ENCODE measurements around the gene BTNL2. TPM values are rescaled to one million over a fixed set of nuclear protein-coding genes. Genes with fewer than 3 reads are reported as not detected.
"Not testable (repeated sequence)": the region's sequence is repeated elsewhere in the genome, so short reads cannot be mapped to it uniquely, and the experiment has no call there.

BTNL2 gene
- total RNA-seq, 1 donor from 2014 or later, result not detected

DNA sequence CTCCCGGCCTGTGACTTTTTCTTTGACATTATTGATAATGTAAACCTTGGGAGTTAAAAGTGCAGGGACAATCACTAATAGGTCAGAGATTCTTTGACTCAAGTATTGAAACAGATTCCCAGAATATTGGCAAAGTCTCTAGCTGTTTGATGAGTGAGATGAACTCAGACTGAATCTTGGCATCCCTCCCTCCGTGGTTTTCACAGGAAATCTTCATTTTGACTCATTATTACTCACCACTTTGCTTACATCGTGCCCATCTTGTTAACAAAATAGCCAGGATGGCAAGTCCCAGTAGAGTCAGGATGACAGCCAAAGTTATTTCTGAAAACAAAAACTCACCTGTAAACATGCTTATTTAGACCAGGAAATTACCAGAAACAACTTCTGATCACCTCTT lies 37.3 kb downstream of the BTNL2 start:
- H3K4me3 Mint-ChIP-seq (ENCODE audit: unreplicated experiment), result no peak overlapping the region
- H3K4me1 ChIP-seq (ENCODE audit: insufficient read depth, low read length), result peaks cover 17% of the 10 kb centered on the region
- H3K36me3 Mint-ChIP-seq (ENCODE audit: low read depth, unreplicated experiment), result peaks cover 2% of the 10 kb centered on the region
- H3K4me2 ChIP-seq (ENCODE audit: low read length), result peak overlapping the region; percentile 29
- H2AFZ ChIP-seq (ENCODE audit: low read depth, low read length), result no peak overlapping the region
- peaks cover 13% of the 10 kb centered on the region for H3K4me1 Mint-ChIP-seq (ENCODE audit: low read depth, unreplicated experiment)
- peaks cover 8% of the 10 kb centered on the region for H3K9me3 Mint-ChIP-seq (ENCODE audit: unreplicated experiment)
- no peak overlapping the region for H3K4me3 ChIP-seq (ENCODE audit: insufficient read depth, low read depth, low read length)
- no peaks in the 10 kb centered on the region for H3K79me2 ChIP-seq (ENCODE audit: insufficient read depth, low read length)
- H3K27me3 Mint-ChIP-seq (ENCODE audit: low read depth, unreplicated experiment), result peaks cover 7% of the 10 kb centered on the region
- no peak for TF ChIP-seq EZH2 (IDR thresholded peaks at IDR 0.05; ENCODE audit: insufficient read depth, low read length)
- TF ChIP-seq, protein P1, sequence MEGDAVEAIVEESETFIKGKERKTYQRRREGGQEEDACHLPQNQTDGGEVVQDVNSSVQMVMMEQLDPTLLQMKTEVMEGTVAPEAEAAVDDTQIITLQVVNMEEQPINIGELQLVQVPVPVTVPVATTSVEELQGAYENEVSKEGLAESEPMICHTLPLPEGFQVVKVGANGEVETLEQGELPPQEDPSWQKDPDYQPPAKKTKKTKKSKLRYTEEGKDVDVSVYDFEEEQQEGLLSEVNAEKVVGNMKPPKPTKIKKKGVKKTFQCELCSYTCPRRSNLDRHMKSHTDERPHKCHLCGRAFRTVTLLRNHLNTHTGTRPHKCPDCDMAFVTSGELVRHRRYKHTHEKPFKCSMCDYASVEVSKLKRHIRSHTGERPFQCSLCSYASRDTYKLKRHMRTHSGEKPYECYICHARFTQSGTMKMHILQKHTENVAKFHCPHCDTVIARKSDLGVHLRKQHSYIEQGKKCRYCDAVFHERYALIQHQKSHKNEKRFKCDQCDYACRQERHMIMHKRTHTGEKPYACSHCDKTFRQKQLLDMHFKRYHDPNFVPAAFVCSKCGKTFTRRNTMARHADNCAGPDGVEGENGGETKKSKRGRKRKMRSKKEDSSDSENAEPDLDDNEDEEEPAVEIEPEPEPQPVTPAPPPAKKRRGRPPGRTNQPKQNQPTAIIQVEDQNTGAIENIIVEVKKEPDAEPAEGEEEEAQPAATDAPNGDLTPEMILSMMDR (IDR thresholded peaks at IDR 0.05; ENCODE audit: insufficient read depth, low read depth, low read length), result no peak
- H3K9ac ChIP-seq (ENCODE audit: low read length), result no peak overlapping the region
- H3K27me3 ChIP-seq (ENCODE audit: insufficient read depth, low read length), result peaks cover 2% of the 10 kb centered on the region
- FAIRE-seq (peak; percentile 90), DNase-seq (ENCODE audit: low read depth) (peak; percentile 76)
- H3K27ac ChIP-seq (ENCODE audit: low read depth, low read length), result peak overlapping the region; percentile 2
- no peak overlapping the region for H3K27ac Mint-ChIP-seq (ENCODE audit: unreplicated experiment)
- H4K20me1 ChIP-seq (ENCODE audit: insufficient read depth, low read length), result no peaks in the 10 kb centered on the region
- H3K36me3 ChIP-seq (ENCODE audit: insufficient read depth, low read length), result no peaks in the 10 kb centered on the region
- H3K9me3 ChIP-seq (ENCODE audit: insufficient read depth, low read depth, low read length), result no peaks in the 10 kb centered on the region

DNA sequence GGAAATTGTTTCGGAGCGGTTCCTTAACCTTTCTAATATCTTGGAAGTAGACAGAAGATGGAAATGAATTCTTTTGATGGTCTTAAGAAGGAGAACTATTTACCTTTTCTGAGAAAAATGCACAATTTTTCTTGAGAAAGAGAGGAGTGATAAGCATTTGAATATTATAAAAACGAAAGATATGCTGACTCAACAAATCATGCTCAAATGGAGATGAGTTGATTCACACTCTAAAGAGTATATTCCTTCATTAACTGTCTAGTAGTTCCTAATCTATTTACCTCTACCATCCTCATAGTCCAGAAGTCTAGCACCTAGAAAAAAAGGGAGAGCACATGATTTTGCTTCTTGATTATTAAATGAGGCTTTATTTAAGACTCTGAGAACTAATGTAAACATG lies 39.3 kb downstream of the BTNL2 start:
- H3K27ac Mint-ChIP-seq (ENCODE audit: unreplicated experiment), result no peak overlapping the region
- TF ChIP-seq, protein P1 (IDR thresholded peaks at IDR 0.05; ENCODE audit: insufficient read depth, low read depth, low read length), result no peak
- TF ChIP-seq EZH2 (IDR thresholded peaks at IDR 0.05; ENCODE audit: insufficient read depth, low read length), result no peak
- Histone ChIP-seq H3K4me2 (ENCODE audit: low read length) (no peak overlapping the region), H4K20me1 (ENCODE audit: insufficient read depth, low read length) (no peaks in the 10 kb centered on the region), H3K36me3 (ENCODE audit: insufficient read depth, low read length) (no peaks in the 10 kb centered on the region), H3K9ac (ENCODE audit: low read length) (no peak overlapping the region), H3K79me2 (ENCODE audit: insufficient read depth, low read length) (no peaks in the 10 kb centered on the region), H3K27me3 (ENCODE audit: insufficient read depth, low read length) (peaks cover 2% of the 10 kb centered on the region), H3K4me3 (ENCODE audit: insufficient read depth, low read depth, low read length) (no peak overlapping the region), H3K4me1 (ENCODE audit: insufficient read depth, low read length) (peaks cover 17% of the 10 kb centered on the region), H2AFZ (ENCODE audit: low read depth, low read length) (no peak overlapping the region), H3K9me3 (ENCODE audit: insufficient read depth, low read depth, low read length) (no peaks in the 10 kb centered on the region), H3K27ac (ENCODE audit: low read depth, low read length) (no peak overlapping the region)
- no peak overlapping the region for H3K4me3 Mint-ChIP-seq (ENCODE audit: unreplicated experiment)
- H3K27me3 Mint-ChIP-seq (ENCODE audit: low read depth, unreplicated experiment), result peaks cover 8% of the 10 kb centered on the region
- H3K9me3 Mint-ChIP-seq (ENCODE audit: unreplicated experiment), result peaks cover 8% of the 10 kb centered on the region
- peaks cover 13% of the 10 kb centered on the region for H3K4me1 Mint-ChIP-seq (ENCODE audit: low read depth, unreplicated experiment)
- DNase-seq (ENCODE audit: low read depth) (no peak), FAIRE-seq (no peak)
- peaks cover 2% of the 10 kb centered on the region for H3K36me3 Mint-ChIP-seq (ENCODE audit: low read depth, unreplicated experiment)

GRCh38 chr6:32359225-32359624 lies 47.8 kb downstream of the BTNL2 start:
- H3K27ac ChIP-seq (ENCODE audit: low read depth, low read length); H3K4me3 ChIP-seq (ENCODE audit: insufficient read depth, low read depth, low read length); FAIRE-seq; DNase-seq (ENCODE audit: low read depth); H3K4me1 Mint-ChIP-seq (ENCODE audit: low read depth, unreplicated experiment); H3K9me3 Mint-ChIP-seq (ENCODE audit: unreplicated experiment); H3K27me3 Mint-ChIP-seq (ENCODE audit: low read depth, unreplicated experiment); H3K36me3 Mint-ChIP-seq (ENCODE audit: low read depth, unreplicated experiment); H3K9me3 ChIP-seq (ENCODE audit: insufficient read depth, low read depth, low read length); H3K79me2 ChIP-seq (ENCODE audit: insufficient read depth, low read length); H3K4me2 ChIP-seq (ENCODE audit: low read length); H4K20me1 ChIP-seq (ENCODE audit: insufficient read depth, low read length); H3K9ac ChIP-seq (ENCODE audit: low read length); H3K4me1 ChIP-seq (ENCODE audit: insufficient read depth, low read length); H3K27ac Mint-ChIP-seq (ENCODE audit: unreplicated experiment); H3K4me3 Mint-ChIP-seq (ENCODE audit: unreplicated experiment); H2AFZ ChIP-seq (ENCODE audit: low read depth, low read length); H3K27me3 ChIP-seq (ENCODE audit: insufficient read depth, low read length); H3K36me3 ChIP-seq (ENCODE audit: insufficient read depth, low read length): not testable (repeated sequence)

DNA sequence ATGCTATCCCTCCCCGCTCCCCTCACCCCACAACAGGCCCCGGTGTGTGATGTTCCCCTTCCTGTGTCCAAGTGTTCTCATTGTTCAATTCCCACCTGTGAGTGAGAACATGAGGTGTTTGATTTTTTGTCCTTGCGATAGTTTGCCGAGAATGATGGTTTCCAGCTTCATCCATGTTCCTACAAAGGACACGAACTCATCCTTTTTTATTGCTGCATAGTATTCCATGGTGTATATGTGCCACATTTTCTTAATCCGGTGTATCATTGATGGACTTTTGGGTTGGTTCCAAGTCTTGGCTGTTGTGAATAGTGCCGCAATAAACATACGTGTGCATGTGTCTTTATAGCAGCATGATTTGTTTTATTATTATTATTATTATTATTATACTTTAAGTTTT lies 48.4 kb downstream of the BTNL2 start:
- not testable (repeated sequence) for H2AFZ ChIP-seq (ENCODE audit: low read depth, low read length); DNase-seq (ENCODE audit: low read depth); FAIRE-seq; H3K27me3 Mint-ChIP-seq (ENCODE audit: low read depth, unreplicated experiment); H3K27me3 ChIP-seq (ENCODE audit: insufficient read depth, low read length); H3K27ac ChIP-seq (ENCODE audit: low read depth, low read length); H3K4me1 ChIP-seq (ENCODE audit: insufficient read depth, low read length); H3K4me3 ChIP-seq (ENCODE audit: insufficient read depth, low read depth, low read length); H3K27ac Mint-ChIP-seq (ENCODE audit: unreplicated experiment); H4K20me1 ChIP-seq (ENCODE audit: insufficient read depth, low read length); H3K36me3 ChIP-seq (ENCODE audit: insufficient read depth, low read length); H3K4me1 Mint-ChIP-seq (ENCODE audit: low read depth, unreplicated experiment); H3K79me2 ChIP-seq (ENCODE audit: insufficient read depth, low read length); H3K9me3 ChIP-seq (ENCODE audit: insufficient read depth, low read depth, low read length); H3K9ac ChIP-seq (ENCODE audit: low read length); H3K9me3 Mint-ChIP-seq (ENCODE audit: unreplicated experiment); H3K4me3 Mint-ChIP-seq (ENCODE audit: unreplicated experiment); H3K4me2 ChIP-seq (ENCODE audit: low read length); H3K36me3 Mint-ChIP-seq (ENCODE audit: low read depth, unreplicated experiment)
